ENCODE data around the gene RTN4IP1. TPM values are rescaled to one million over a fixed set of nuclear protein-coding genes. Genes with fewer than 3 reads are reported as not detected.

The RTN4IP1 gene
- total and polyA plus RNA-seq, 2 of the 13 experiments (the other 11 are each of a cell fraction or from before 2014, with no cell fraction given) = 5.5 to 17.2 TPM

DNA sequence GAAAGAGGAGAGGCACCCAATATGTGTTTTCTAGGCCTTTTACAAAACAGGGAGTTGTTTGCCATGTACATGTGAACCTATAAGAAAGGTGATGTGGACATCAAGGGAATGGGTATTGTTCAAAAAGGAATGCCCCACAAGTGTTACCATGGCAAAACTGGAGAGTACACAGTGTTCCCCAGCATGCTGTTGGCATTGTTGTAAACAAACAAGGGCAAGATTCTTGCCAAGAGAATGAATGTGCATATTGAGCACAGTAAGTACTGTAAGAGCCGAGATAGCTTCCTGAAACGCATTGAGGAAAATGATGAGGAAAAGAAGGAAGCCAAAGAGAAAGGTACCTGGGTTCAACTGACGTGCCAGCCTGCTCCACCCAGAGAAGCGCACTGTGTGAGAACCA lies 13.2 kb upstream of the RTN4IP1 start:
- Histone ChIP-seq H3K9ac (ENCODE audit: insufficient read depth, low read depth, low read length) (no peak overlapping the region), H3K4me1 (ENCODE audit: insufficient read depth, low read length) (peaks cover 9% of the 10 kb centered on the region; the same call in 1 of the 2 replicates), H3K79me2 (ENCODE audit: insufficient read depth, low read length) (peaks cover 12% of the 10 kb centered on the region), H3K27ac (ENCODE audit: extremely low read length, insufficient read depth, low read length) (no peak overlapping the region), H3K9me3 (ENCODE audit: low read length) (no peaks in the 10 kb centered on the region), H3K36me3 (replicated peaks in 1 of 2; ENCODE audit: control insufficient read depth in 1 of 2, insufficient read depth in 2 of 2, low read length in 2 of 2) (peaks cover 5 to 52% of the 10 kb centered on the region in 2 experiments; a peak in 4 of 5 replicates), H3K27me3 (ENCODE audit: control insufficient read depth in 1 of 2, insufficient read depth in 2 of 2, low read length in 2 of 2) (no peaks in the 10 kb centered on the region), H3K4me3 (replicated peaks in 1 of 3; ENCODE audit: insufficient read depth in 1 of 3, low read depth in 2 of 3, low read length in 3 of 3) (no peak overlapping the region), H2AFZ (ENCODE audit: low read length) (no peak overlapping the region), H3K4me2 (ENCODE audit: low read depth, low read length) (no peak overlapping the region), H4K20me1 (ENCODE audit: insufficient read depth, low read length) (no peaks in the 10 kb centered on the region)
- intact Hi-C loops (cut with micrococcal nuclease; ENCODE audit: unreplicated experiment) (no loop called here), in situ Hi-C loops (cut with HindIII; ENCODE audit: extremely low pct_ligation_motif_present, low pct_unique_long_range_greater_than_20kb) (no loop called here)
- 97% methylated on average over 4 of the region's 4 CpGs for WGBS (ENCODE audit: low lambda C conversion rate)
- BruUV-seq (replicated peaks) = no TSS peak
- FAIRE-seq = no peak
- ATAC-seq = no peak
- TF ChIP-seq, protein P1, sequence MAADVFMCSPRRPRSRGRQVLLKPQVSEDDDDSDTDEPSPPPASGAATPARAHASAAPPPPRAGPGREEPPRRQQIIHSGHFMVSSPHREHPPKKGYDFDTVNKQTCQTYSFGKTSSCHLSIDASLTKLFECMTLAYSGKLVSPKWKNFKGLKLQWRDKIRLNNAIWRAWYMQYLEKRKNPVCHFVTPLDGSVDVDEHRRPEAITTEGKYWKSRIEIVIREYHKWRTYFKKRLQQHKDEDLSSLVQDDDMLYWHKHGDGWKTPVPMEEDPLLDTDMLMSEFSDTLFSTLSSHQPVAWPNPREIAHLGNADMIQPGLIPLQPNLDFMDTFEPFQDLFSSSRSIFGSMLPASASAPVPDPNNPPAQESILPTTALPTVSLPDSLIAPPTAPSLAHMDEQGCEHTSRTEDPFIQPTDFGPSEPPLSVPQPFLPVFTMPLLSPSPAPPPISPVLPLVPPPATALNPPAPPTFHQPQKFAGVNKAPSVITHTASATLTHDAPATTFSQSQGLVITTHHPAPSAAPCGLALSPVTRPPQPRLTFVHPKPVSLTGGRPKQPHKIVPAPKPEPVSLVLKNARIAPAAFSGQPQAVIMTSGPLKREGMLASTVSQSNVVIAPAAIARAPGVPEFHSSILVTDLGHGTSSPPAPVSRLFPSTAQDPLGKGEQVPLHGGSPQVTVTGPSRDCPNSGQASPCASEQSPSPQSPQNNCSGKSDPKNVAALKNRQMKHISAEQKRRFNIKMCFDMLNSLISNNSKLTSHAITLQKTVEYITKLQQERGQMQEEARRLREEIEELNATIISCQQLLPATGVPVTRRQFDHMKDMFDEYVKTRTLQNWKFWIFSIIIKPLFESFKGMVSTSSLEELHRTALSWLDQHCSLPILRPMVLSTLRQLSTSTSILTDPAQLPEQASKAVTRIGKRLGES (CRISPR knock-in tag; IDR thresholded peaks at IDR 0.05; ENCODE audit: borderline replicate concordance) = no peak
- TF ChIP-seq PCBP2 (optimal IDR thresholded peaks at IDR 0.05; ENCODE audit: low read depth, low read length, poor library complexity, severe bottlenecking) (no peak), KDM6A (CRISPR knock-in tag; IDR thresholded peaks at IDR 0.05; ENCODE audit: low read depth) (no peak), CAMTA2 (CRISPR knock-in tag; IDR thresholded peaks at IDR 0.05; ENCODE audit: borderline replicate concordance) (no peak), SALL1 (CRISPR knock-in tag; IDR thresholded peaks at IDR 0.05) (no peak), GFI1 (CRISPR knock-in tag; IDR thresholded peaks at IDR 0.05; ENCODE audit: borderline replicate concordance) (no peak), SOX5 (CRISPR knock-in tag; IDR thresholded peaks at IDR 0.05; ENCODE audit: borderline replicate concordance) (no peak), ZNF256 (CRISPR knock-in tag; conservative IDR thresholded peaks at IDR 0.05) (no peak), TOE1 (CRISPR knock-in tag; IDR thresholded peaks at IDR 0.05) (no peak)
- no peak for DNase-seq (ENCODE audit: low spot score)
- ChIA-PET CTCF (ENCODE audit: low intra/inter-chr PET ratio, low total read pairs) (no interaction called here), POLR2A (no interaction called here)

All from HepG2 (cell line).